Tibial artery (tissue), 4 donors: ENCODE measurements around the gene P2RY6.

ENCODE experiments used
- DNase-seq, 2 donors: peaks; one replicate each; pipeline ENCODE4 v3.0.0-alpha.2; 2019
- H3K27ac ChIP-seq, 2 donors: fragments of 200-600 bp; sonication (generic) in 1 of 2; 1 replicate in 1 of 2; 2 replicates in 1 of 2; pipeline ENCODE4 v1.5.1; 2018 to 2019; ENCODE audit warnings: mild to moderate bottlenecking in 1 of 2
- H3K27me3 ChIP-seq, 2 donors: fragments of 200-600 bp; sonication (generic) in 1 of 2; one replicate each; pipeline versions ENCODE4 v1.5.1 to v1.6.0; 2016 to 2019
- H3K36me3 ChIP-seq, 3 donors: fragments of 200-600 bp; sonication (generic) in 2 of 3; one replicate each; pipeline ENCODE4 v1.5.1; 2016 to 2019; ENCODE audit warnings: mild to moderate bottlenecking in 2 of 3
- H3K4me1 ChIP-seq, 4 donors: fragments of 200-600 bp; sonication (generic) in 2 of 4; 1 replicate in 3 of 4; 2 replicates in 1 of 4; pipeline ENCODE4 v1.5.1; 2016 to 2019
- H3K4me3 ChIP-seq, 2 donors: fragments of 200-600 bp; sonication (generic) in 1 of 2; 1 replicate in 1 of 2; 2 replicates in 1 of 2; pipeline ENCODE4 v1.5.1; 2018 to 2019; ENCODE audit warnings: mild to moderate bottlenecking in 2 of 2
- H3K9me3 ChIP-seq, 3 donors: fragments of 200-600 bp; sonication (generic) in 1 of 3; one replicate each; pipeline ENCODE4 v1.5.1; 2016 to 2019
- CTCF ChIP-seq, 2 experiments: fragments of 200-600 bp in 1 of 2; fragments of 450-650 bp in 1 of 2; IDR thresholded peaks; one replicate each; pipeline ENCODE4 v1.5.1; 2017 to 2019; ENCODE audit warnings: antibody characterized with exemption in 2 of 2, mild to moderate bottlenecking in 1 of 2, moderate library complexity in 1 of 2
- intact Hi-C: fragments of 100-400 bp; cut with DNase I; formaldehyde crosslinking; loops from one replicate; pipeline ENCODE4 v1.15.0; 2023; ENCODE audit warnings: low total_unique reads

Gene P2RY6

GRCh38 chr11:73287400-73288101, 15.4 kb downstream of the P2RY6 start:
- Histone ChIP-seq H3K27me3 (no peaks in the 10 kb centered on the region), H3K27ac (no peak overlapping the region), H3K4me1 (peaks cover 0 to 21% (median 16%) of the 10 kb centered on the region in 4 donors), H3K9me3 (no peaks in the 10 kb centered on the region), H3K4me3 (no peak overlapping the region), H3K36me3 (no peaks in the 10 kb centered on the region)
- DNase-seq, result no peak
- TF ChIP-seq CTCF (IDR thresholded peaks at IDR 0.05), result no peak
- intact Hi-C loops, result loop anchor here (5.0 kb wide), 1 partner anchor 100 kb away; no protein-coding TSS in a partner anchor

GRCh38 chr11:73288192-73288872, 16.2 kb downstream of the P2RY6 start:
- Histone ChIP-seq H3K9me3 (no peaks in the 10 kb centered on the region), H3K27me3 (no peaks in the 10 kb centered on the region), H3K4me1 (peaks cover 0 to 21% (median 16%) of the 10 kb centered on the region in 4 donors), H3K27ac (peak overlapping the region; percentile 72 to 80), H3K4me3 (no peak overlapping the region), H3K36me3 (no peaks in the 10 kb centered on the region)
- no peak for DNase-seq
- intact Hi-C loops, result loop anchor here (5.0 kb wide), 1 partner anchor 101 kb away; no protein-coding TSS in a partner anchor
- no peak for TF ChIP-seq CTCF (IDR thresholded peaks at IDR 0.05)

GRCh38 chr11:73288873-73289707, 17.0 kb downstream of the P2RY6 start:
- H3K4me1 ChIP-seq, result peaks cover 0 to 21% (median 16%) of the 10 kb centered on the region in 4 donors
- no peaks in the 10 kb centered on the region for H3K27me3 ChIP-seq
- no peaks in the 10 kb centered on the region for H3K9me3 ChIP-seq
- peak; percentile 68 to 86 for DNase-seq
- no peaks in the 10 kb centered on the region for H3K36me3 ChIP-seq
- TF ChIP-seq CTCF (IDR thresholded peaks at IDR 0.05), result peak; percentile 96 to 97
- intact Hi-C loops, result loop anchor here (5.0 kb wide), 1 partner anchor 102 kb away; no protein-coding TSS in a partner anchor
- peak overlapping the region; percentile 25 to 37 for H3K4me3 ChIP-seq
- peak overlapping the region; percentile 72 to 80 for H3K27ac ChIP-seq

GRCh38 chr11:73290536-73290935, 18.4 kb downstream of the P2RY6 start:
- H3K4me1 ChIP-seq, result peaks cover 0 to 26% (median 18%) of the 10 kb centered on the region in 4 donors
- no peak overlapping the region for H3K27ac ChIP-seq
- intact Hi-C loops, result loop anchor here (10.0 kb wide), 1 partner anchor 374 kb away; no protein-coding TSS in a partner anchor
- no peaks in the 10 kb centered on the region for H3K9me3 ChIP-seq
- H3K27me3 ChIP-seq, result no peaks in the 10 kb centered on the region
- DNase-seq, result no peak
- no peaks in the 10 kb centered on the region for H3K36me3 ChIP-seq
- TF ChIP-seq CTCF (IDR thresholded peaks at IDR 0.05), result no peak
- no peak overlapping the region for H3K4me3 ChIP-seq

GRCh38 chr11:73291196-73291595, 19.1 kb downstream of the P2RY6 start:
- Histone ChIP-seq H3K4me3 (no peak overlapping the region), H3K4me1 (peaks cover 0 to 26% (median 19%) of the 10 kb centered on the region in 4 donors), H3K27me3 (no peaks in the 10 kb centered on the region), H3K36me3 (no peaks in the 10 kb centered on the region), H3K27ac (no peak overlapping the region), H3K9me3 (no peaks in the 10 kb centered on the region)
- no peak for TF ChIP-seq CTCF (IDR thresholded peaks at IDR 0.05)
- DNase-seq, result no peak
- intact Hi-C loops, result loop anchor here (10.0 kb wide), 1 partner anchor 374 kb away; no protein-coding TSS in a partner anchor
